ENCODE results near the gene GJA4.
A peak's percentile ranks its signal among the peaks of the same experiment; 100 is the strongest.

The GJA4 gene

DNA sequence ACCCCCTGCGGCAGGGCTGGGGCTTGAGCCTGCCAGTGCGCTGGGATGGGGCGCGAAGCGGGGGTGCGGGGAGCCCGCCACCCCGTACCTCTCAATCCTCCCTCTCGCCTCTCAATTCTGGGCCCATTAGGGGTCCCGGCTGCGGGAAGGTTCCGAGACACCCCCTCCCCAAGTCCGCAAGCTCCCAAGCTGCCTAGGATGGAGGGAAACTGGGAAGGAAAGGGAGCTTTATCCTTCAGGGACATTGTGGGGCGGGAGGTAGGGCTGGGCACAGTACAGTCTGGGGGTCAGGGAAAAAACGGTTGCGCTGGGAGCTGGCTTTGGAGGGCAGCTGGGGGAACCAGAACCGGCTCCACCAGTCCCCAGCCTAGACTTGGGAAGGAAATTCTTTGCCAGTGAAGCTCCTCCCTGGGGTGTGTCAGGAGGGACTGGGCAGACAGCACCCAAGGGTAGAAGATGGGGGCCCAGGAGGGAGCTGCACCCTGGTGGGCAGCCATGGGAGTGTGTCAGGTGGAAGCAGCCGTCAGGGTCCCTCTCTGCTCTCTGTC is 10.9 kb upstream of the GJA4 start:
- TF ChIP-seq, protein P1, sequence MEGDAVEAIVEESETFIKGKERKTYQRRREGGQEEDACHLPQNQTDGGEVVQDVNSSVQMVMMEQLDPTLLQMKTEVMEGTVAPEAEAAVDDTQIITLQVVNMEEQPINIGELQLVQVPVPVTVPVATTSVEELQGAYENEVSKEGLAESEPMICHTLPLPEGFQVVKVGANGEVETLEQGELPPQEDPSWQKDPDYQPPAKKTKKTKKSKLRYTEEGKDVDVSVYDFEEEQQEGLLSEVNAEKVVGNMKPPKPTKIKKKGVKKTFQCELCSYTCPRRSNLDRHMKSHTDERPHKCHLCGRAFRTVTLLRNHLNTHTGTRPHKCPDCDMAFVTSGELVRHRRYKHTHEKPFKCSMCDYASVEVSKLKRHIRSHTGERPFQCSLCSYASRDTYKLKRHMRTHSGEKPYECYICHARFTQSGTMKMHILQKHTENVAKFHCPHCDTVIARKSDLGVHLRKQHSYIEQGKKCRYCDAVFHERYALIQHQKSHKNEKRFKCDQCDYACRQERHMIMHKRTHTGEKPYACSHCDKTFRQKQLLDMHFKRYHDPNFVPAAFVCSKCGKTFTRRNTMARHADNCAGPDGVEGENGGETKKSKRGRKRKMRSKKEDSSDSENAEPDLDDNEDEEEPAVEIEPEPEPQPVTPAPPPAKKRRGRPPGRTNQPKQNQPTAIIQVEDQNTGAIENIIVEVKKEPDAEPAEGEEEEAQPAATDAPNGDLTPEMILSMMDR (IDR thresholded peaks at IDR 0.05; ENCODE audit: low read depth, low read length, missing control alignments) = no peak
- no peak for DNase-seq (ENCODE audit: extremely low read depth, low read depth)
- no peak overlapping the region for H3K4me3 ChIP-seq (replicated peaks; ENCODE audit: low read depth, low read length)

DNA sequence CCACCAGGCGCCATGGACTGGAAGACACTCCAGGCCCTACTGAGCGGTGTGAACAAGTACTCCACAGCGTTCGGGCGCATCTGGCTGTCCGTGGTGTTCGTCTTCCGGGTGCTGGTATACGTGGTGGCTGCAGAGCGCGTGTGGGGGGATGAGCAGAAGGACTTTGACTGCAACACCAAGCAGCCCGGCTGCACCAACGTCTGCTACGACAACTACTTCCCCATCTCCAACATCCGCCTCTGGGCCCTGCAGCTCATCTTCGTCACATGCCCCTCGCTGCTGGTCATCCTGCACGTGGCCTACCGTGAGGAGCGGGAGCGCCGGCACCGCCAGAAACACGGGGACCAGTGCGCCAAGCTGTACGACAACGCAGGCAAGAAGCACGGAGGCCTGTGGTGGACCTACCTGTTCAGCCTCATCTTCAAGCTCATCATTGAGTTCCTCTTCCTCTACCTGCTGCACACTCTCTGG is 8.0 kb upstream of the GJA4 start:
- H3K4me3 ChIP-seq (replicated peaks; ENCODE audit: low read depth, low read length) = no peak overlapping the region
- no peak for DNase-seq (ENCODE audit: extremely low read depth, low read depth)
- TF ChIP-seq, protein P1 (IDR thresholded peaks at IDR 0.05; ENCODE audit: low read depth, low read length, missing control alignments) = no peak

DNA sequence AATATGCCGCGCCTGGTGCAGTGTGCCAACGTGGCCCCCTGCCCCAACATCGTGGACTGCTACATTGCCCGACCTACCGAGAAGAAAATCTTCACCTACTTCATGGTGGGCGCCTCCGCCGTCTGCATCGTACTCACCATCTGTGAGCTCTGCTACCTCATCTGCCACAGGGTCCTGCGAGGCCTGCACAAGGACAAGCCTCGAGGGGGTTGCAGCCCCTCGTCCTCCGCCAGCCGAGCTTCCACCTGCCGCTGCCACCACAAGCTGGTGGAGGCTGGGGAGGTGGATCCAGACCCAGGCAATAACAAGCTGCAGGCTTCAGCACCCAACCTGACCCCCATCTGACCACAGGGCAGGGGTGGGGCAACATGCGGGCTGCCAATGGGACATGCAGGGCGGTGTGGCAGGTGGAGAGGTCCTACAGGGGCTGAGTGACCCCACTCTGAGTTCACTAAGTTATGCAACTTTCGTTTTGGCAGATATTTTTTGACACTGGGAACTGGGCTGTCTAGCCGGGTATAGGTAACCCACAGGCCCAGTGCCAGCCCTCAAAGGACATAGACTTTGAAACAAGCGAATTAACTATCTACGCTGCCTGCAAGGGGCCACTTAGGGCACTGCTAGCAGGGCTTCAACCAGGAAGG is 7.4 kb upstream of the GJA4 start:
- H3K4me3 ChIP-seq (replicated peaks; ENCODE audit: low read depth, low read length) = no peak overlapping the region
- no peak for DNase-seq (ENCODE audit: extremely low read depth, low read depth)
- TF ChIP-seq, protein P1 (IDR thresholded peaks at IDR 0.05; ENCODE audit: low read depth, low read length, missing control alignments) = no peak

DNA sequence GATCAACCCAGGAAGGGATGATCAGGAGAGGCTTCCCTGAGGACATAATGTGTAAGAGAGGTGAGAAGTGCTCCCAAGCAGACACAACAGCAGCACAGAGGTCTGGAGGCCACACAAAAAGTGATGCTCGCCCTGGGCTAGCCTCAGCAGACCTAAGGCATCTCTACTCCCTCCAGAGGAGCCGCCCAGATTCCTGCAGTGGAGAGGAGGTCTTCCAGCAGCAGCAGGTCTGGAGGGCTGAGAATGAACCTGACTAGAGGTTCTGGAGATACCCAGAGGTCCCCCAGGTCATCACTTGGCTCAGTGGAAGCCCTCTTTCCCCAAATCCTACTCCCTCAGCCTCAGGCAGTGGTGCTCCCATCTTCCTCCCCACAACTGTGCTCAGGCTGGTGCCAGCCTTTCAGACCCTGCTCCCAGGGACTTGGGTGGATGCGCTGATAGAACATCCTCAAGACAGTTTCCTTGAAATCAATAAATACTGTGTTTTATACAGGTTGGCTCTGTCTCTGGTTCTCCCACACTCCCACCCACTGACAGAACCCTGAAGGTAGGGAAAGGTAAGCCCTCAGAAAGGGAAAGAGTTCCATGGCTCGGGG is 6.8 kb upstream of the GJA4 start:
- DNase-seq (ENCODE audit: extremely low read depth, low read depth) = no peak
- H3K4me3 ChIP-seq (replicated peaks; ENCODE audit: low read depth, low read length) = no peak overlapping the region
- TF ChIP-seq, protein P1 (IDR thresholded peaks at IDR 0.05; ENCODE audit: low read depth, low read length, missing control alignments) = no peak

DNA sequence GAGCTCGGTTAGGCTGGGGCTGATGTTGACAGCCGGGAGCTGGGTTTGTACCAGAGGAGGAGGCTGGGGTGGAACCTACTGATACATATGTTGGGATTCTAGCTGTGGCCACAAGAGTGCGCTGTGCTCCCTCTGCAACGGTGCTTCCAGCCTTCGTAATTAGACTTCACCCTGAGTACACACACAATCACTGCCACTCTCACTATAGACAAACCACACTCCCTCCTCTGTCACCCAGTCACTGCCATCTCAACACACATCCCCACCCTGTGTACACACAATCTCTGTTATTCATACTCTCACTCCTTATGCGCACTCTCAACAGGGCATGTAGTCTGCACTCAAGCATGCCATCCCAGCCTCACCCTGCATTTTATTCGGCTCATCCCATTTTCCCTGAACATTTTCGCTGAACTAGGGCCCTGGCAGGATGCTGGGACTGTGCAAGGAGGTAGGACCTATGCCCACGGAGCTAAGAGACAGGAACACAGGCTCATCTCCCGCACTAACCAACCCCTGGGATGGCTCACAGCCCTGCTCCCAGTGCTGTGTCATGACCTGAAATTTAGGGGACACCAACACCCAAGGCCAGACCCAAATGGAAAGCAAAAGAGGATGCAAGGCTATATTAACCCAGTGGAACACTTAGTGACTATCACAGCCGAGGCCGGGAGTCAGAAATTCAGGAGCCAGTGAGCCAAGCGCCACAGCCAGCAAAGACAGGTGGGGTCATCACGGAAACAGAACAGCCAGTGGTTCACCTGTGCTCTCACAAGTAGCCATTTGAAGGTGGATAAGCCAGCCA is 6.1 kb upstream of the GJA4 start:
- peak; percentile 44 for DNase-seq (ENCODE audit: extremely low read depth, low read depth)
- TF ChIP-seq, protein P1 (IDR thresholded peaks at IDR 0.05; ENCODE audit: low read depth, low read length, missing control alignments) = peak; percentile 86
- H3K4me3 ChIP-seq (replicated peaks; ENCODE audit: low read depth, low read length) = no peak overlapping the region

DNA sequence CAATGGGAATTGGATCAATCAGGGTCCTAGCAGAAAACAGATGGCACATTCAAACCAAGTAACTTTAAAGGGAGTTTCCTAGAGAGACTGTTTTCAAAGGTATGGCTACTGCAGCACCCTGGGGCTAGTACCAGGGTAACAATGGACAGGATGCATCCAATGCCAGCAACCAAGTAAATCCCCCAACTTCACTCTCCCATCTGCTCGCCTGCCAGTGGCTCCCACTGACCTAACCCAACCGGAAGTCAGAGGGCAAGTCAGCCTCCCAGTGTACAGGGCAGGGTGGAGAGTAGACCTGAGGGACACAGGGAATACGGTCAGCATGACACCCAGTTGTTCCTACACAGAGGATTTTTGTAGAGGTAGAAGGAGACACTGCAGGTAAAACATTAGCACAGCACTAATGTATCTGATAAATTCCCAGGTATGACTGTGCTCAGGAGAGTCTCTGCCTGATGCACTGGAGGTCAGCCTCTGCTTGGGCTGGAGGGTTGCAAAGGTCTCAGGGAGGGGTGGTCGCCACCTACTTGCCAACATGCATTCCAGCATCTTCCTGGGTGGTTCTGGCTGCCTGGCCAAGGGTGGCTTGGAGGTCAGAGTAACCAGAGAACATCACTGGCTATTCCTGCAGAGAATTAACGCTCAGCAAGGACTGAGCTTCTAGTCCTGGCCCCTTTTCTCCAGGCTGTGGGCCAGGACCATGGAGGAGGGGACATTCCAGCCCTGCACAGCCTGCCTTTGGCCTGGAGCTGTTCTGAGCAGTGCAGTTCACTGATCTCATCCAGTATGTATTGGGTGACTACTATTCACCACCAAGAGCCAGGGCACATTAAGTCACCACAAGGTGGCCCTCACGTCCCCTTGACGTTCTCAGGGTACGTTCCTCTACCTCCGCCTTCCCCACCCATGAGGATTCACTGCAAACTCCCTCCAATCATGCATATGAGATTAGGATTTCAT is 5.1 kb upstream of the GJA4 start:
- DNase-seq (ENCODE audit: extremely low read depth, low read depth) = no peak
- H3K4me3 ChIP-seq (replicated peaks; ENCODE audit: low read depth, low read length) = no peak overlapping the region
- TF ChIP-seq, protein P1 (IDR thresholded peaks at IDR 0.05; ENCODE audit: low read depth, low read length, missing control alignments) = no peak

All from HFF-Myc (cell line).